GF-D8 (cell line): ENCODE data around the gene KIAA1217.
"Not testable (repeated sequence)": the region's sequence is repeated elsewhere in the genome, so short reads cannot be mapped to it uniquely, and the experiment has no call there.

Source experiments
- DNase-seq: peaks from one replicate; lab custom pipeline; 2025; lab: John Stamatoyannopoulos, UW

The KIAA1217 gene

GRCh38 chr10:24442234-24442633, 233.3 kb downstream of the KIAA1217 start:
- DNase-seq = no peak

- not testable (repeated sequence) for DNase-seq
These were observed 233.8 kb downstream of the KIAA1217 start for GRCh38 chr10:24442641-24443174.

- no peak for DNase-seq
These were observed 235.4 kb downstream of the KIAA1217 start for GRCh38 chr10:24444337-24444736.

- not testable (repeated sequence) for DNase-seq
These were observed 237.0 kb downstream of the KIAA1217 start for GRCh38 chr10:24445958-24446357.

- no peak for DNase-seq
These were observed 237.8 kb downstream of the KIAA1217 start for GRCh38 chr10:24446739-24447138.

GRCh38 chr10:24448351-24448999, 239.5 kb downstream of the KIAA1217 start:
- DNase-seq = no peak

- no peak for DNase-seq
These were observed 240.4 kb downstream of the KIAA1217 start for GRCh38 chr10:24449321-24449740.

GRCh38 chr10:24449769-24450310, 240.9 kb downstream of the KIAA1217 start:
- DNase-seq = no peak

- no peak for DNase-seq
These were observed 242.4 kb downstream of the KIAA1217 start for GRCh38 chr10:24451325-24451820.

- DNase-seq = no peak
These were observed 243.1 kb downstream of the KIAA1217 start for GRCh38 chr10:24452030-24452429.

GRCh38 chr10:24453404-24453830, 244.5 kb downstream of the KIAA1217 start:
- no peak for DNase-seq

GRCh38 chr10:24453973-24454372, 245.0 kb downstream of the KIAA1217 start:
- DNase-seq = no peak

- DNase-seq = no peak
These were observed 246.5 kb downstream of the KIAA1217 start for GRCh38 chr10:24455447-24455846.

- no peak for DNase-seq
These were observed 247.4 kb downstream of the KIAA1217 start for GRCh38 chr10:24456322-24456721.

- peak; percentile 17 for DNase-seq
These were observed 248.9 kb downstream of the KIAA1217 start for GRCh38 chr10:24457661-24458318.

- no peak for DNase-seq
These were observed 250.9 kb downstream of the KIAA1217 start for GRCh38 chr10:24459836-24460235.

GRCh38 chr10:24462291-24462813, 253.4 kb downstream of the KIAA1217 start:
- DNase-seq = no peak

- DNase-seq = no peak
These were observed 254.1 kb downstream of the KIAA1217 start for GRCh38 chr10:24462889-24463552.

GRCh38 chr10:24463611-24464426, 254.9 kb downstream of the KIAA1217 start:
- no peak for DNase-seq

GRCh38 chr10:24465124-24465874, 256.4 kb downstream of the KIAA1217 start:
- DNase-seq = no peak
